ENCODE measurements around the gene SIPA1L3.

Gene SIPA1L3

GRCh38 chr19:38071647-38072046 is 164.6 kb downstream of the SIPA1L3 start:
- no peak for DNase-seq (ENCODE audit: extremely low read depth, low read depth)
- TF ChIP-seq CTCF (IDR thresholded peaks at IDR 0.05; ENCODE audit: low read depth, low read length, missing control alignments): no peak
- H3K4me3 ChIP-seq (replicated peaks; ENCODE audit: low read depth, low read length): no peak overlapping the region

- no peak for TF ChIP-seq CTCF (IDR thresholded peaks at IDR 0.05; ENCODE audit: low read depth, low read length, missing control alignments)
- DNase-seq (ENCODE audit: extremely low read depth, low read depth): no peak
- H3K4me3 ChIP-seq (replicated peaks; ENCODE audit: low read depth, low read length): no peak overlapping the region
Observed at GRCh38 chr19:38072776-38073750, 166.1 kb downstream of the SIPA1L3 start.

GRCh38 chr19:38073841-38074685 is 167.1 kb downstream of the SIPA1L3 start:
- H3K4me3 ChIP-seq (replicated peaks; ENCODE audit: low read depth, low read length): no peak overlapping the region
- no peak for DNase-seq (ENCODE audit: extremely low read depth, low read depth)
- no peak for TF ChIP-seq CTCF (IDR thresholded peaks at IDR 0.05; ENCODE audit: low read depth, low read length, missing control alignments)

GRCh38 chr19:38076337-38076736 is 169.3 kb downstream of the SIPA1L3 start:
- no peak for TF ChIP-seq CTCF (IDR thresholded peaks at IDR 0.05; ENCODE audit: low read depth, low read length, missing control alignments)
- no peak for DNase-seq (ENCODE audit: extremely low read depth, low read depth)
- no peak overlapping the region for H3K4me3 ChIP-seq (replicated peaks; ENCODE audit: low read depth, low read length)

- no peak for TF ChIP-seq CTCF (IDR thresholded peaks at IDR 0.05; ENCODE audit: low read depth, low read length, missing control alignments)
- no peak overlapping the region for H3K4me3 ChIP-seq (replicated peaks; ENCODE audit: low read depth, low read length)
- no peak for DNase-seq (ENCODE audit: extremely low read depth, low read depth)
Observed at GRCh38 chr19:38078302-38078930, 171.4 kb downstream of the SIPA1L3 start.

GRCh38 chr19:38079926-38080380 is 172.9 kb downstream of the SIPA1L3 start:
- no peak overlapping the region for H3K4me3 ChIP-seq (replicated peaks; ENCODE audit: low read depth, low read length)
- DNase-seq (ENCODE audit: extremely low read depth, low read depth): peak; percentile 76
- no peak for TF ChIP-seq CTCF (IDR thresholded peaks at IDR 0.05; ENCODE audit: low read depth, low read length, missing control alignments)

All from HFF-Myc (cell line).